HL-60 (cell line): ENCODE measurements around the gene HPCAL1.

ENCODE experiments used
- DNase-seq, 2 experiments: peaks; one replicate each; pipeline ENCODE4 v3.0.0-alpha.2; 2010 to 2020; ENCODE audit warnings: low read depth in 1 of 2, low spot score in 1 of 2
- H3K27ac ChIP-seq: fragments of 250-450 bp; sonication (Bioruptor Pico); replicated peaks from 2 replicates; pipeline ENCODE4 v1.5.1; 2020; ENCODE audit warnings: mild to moderate bottlenecking, moderate library complexity
- H3K27me3 ChIP-seq: fragments of 250-450 bp; sonication (Bioruptor Pico); 2 replicates; pipeline ENCODE4 v1.5.1; 2021; ENCODE audit warnings: mild to moderate bottlenecking, moderate library complexity; ENCODE audit not compliant: insufficient read depth, poor library complexity, severe bottlenecking
- H3K4me3 ChIP-seq: replicated peaks from 2 replicates; pipeline ENCODE4 v1.5.1; 2011; ENCODE audit warnings: mild to moderate bottlenecking, control low read depth, low read length; ENCODE audit not compliant: insufficient read depth
- GABPA ChIP-seq: IDR thresholded peaks from 2 replicates; pipeline ENCODE4 v1.6.1; 2012; ENCODE audit warnings: low read depth
- POLR2AphosphoS5 ChIP-seq: IDR thresholded peaks from 2 replicates; pipeline ENCODE4 v1.6.1; 2012; ENCODE audit warnings: low read depth
- SPI1 ChIP-seq: IDR thresholded peaks from 2 replicates; pipeline ENCODE4 v1.6.1; 2012; ENCODE audit warnings: low read depth, mild to moderate bottlenecking, borderline replicate concordance
- TF ChIP-seq, protein P1 (sequence below): IDR thresholded peaks from 2 replicates; pipeline ENCODE4 v1.6.1; 2012; ENCODE audit warnings: low read depth; ENCODE audit not compliant: insufficient replicate concordance
- TF ChIP-seq, protein P2 (sequence below): IDR thresholded peaks from one replicate; pipeline ENCODE4 v1.5.1; 2011; ENCODE audit warnings: low read length, control low read depth, inconsistent platforms; ENCODE audit not compliant: insufficient read depth

HPCAL1 gene

DNA sequence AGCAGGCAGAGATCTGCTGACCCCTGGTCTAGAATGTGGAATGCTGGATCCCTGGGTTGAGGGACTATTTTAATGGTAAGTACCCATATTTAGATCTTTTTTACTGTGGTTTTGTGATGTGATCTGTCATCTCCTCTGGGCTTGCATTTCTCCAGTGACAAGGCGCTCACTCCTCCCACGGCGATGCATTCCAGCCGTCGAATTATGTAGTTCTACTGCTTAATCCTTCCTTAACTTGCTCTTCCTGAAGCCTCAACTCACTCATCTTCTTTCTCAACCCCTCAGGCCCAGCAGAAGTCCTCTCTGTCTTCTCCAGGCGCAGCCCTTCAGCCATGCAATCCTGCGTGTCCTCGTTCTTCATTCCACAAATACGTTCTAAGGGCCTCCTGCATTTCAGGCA, 51.2 kb downstream of the HPCAL1 start:
- H3K4me3 ChIP-seq, result no peak overlapping the region
- TF ChIP-seq, protein P1, sequence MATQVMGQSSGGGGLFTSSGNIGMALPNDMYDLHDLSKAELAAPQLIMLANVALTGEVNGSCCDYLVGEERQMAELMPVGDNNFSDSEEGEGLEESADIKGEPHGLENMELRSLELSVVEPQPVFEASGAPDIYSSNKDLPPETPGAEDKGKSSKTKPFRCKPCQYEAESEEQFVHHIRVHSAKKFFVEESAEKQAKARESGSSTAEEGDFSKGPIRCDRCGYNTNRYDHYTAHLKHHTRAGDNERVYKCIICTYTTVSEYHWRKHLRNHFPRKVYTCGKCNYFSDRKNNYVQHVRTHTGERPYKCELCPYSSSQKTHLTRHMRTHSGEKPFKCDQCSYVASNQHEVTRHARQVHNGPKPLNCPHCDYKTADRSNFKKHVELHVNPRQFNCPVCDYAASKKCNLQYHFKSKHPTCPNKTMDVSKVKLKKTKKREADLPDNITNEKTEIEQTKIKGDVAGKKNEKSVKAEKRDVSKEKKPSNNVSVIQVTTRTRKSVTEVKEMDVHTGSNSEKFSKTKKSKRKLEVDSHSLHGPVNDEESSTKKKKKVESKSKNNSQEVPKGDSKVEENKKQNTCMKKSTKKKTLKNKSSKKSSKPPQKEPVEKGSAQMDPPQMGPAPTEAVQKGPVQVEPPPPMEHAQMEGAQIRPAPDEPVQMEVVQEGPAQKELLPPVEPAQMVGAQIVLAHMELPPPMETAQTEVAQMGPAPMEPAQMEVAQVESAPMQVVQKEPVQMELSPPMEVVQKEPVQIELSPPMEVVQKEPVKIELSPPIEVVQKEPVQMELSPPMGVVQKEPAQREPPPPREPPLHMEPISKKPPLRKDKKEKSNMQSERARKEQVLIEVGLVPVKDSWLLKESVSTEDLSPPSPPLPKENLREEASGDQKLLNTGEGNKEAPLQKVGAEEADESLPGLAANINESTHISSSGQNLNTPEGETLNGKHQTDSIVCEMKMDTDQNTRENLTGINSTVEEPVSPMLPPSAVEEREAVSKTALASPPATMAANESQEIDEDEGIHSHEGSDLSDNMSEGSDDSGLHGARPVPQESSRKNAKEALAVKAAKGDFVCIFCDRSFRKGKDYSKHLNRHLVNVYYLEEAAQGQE, result no peak
- TF ChIP-seq GABPA (no peak), POLR2AphosphoS5 (no peak), SPI1 (no peak)
- TF ChIP-seq, protein P2, sequence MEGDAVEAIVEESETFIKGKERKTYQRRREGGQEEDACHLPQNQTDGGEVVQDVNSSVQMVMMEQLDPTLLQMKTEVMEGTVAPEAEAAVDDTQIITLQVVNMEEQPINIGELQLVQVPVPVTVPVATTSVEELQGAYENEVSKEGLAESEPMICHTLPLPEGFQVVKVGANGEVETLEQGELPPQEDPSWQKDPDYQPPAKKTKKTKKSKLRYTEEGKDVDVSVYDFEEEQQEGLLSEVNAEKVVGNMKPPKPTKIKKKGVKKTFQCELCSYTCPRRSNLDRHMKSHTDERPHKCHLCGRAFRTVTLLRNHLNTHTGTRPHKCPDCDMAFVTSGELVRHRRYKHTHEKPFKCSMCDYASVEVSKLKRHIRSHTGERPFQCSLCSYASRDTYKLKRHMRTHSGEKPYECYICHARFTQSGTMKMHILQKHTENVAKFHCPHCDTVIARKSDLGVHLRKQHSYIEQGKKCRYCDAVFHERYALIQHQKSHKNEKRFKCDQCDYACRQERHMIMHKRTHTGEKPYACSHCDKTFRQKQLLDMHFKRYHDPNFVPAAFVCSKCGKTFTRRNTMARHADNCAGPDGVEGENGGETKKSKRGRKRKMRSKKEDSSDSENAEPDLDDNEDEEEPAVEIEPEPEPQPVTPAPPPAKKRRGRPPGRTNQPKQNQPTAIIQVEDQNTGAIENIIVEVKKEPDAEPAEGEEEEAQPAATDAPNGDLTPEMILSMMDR, result no peak
- no peak overlapping the region for H3K27ac ChIP-seq
- H3K27me3 ChIP-seq, result no peaks in the 10 kb centered on the region
- DNase-seq, result no peak

DNA sequence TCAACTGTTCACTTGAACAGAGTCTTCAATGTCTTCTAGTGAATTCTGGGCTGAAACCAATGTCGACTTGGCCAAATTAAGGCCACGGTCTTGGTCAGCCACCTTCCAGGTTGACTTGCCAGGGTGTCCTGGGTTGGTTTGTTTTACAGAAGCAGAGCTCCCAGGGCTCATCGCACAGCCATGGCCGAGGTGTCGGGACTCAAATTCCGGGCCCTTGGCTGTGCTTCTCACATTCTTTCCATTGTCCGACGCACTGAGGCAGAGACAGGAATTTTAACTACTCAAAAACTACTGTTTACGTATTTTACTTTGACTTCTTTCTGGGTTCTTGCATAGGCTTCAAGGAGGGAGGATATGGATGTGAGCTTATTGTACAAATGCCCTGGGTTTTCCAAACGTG, 51.7 kb downstream of the HPCAL1 start:
- Histone ChIP-seq H3K4me3 (no peak overlapping the region), H3K27ac (no peak overlapping the region), H3K27me3 (no peaks in the 10 kb centered on the region)
- DNase-seq, result no peak
- TF ChIP-seq, protein P2, result no peak
- TF ChIP-seq, protein P1, result no peak
- no peak for TF ChIP-seq SPI1
- TF ChIP-seq GABPA, result no peak

DNA sequence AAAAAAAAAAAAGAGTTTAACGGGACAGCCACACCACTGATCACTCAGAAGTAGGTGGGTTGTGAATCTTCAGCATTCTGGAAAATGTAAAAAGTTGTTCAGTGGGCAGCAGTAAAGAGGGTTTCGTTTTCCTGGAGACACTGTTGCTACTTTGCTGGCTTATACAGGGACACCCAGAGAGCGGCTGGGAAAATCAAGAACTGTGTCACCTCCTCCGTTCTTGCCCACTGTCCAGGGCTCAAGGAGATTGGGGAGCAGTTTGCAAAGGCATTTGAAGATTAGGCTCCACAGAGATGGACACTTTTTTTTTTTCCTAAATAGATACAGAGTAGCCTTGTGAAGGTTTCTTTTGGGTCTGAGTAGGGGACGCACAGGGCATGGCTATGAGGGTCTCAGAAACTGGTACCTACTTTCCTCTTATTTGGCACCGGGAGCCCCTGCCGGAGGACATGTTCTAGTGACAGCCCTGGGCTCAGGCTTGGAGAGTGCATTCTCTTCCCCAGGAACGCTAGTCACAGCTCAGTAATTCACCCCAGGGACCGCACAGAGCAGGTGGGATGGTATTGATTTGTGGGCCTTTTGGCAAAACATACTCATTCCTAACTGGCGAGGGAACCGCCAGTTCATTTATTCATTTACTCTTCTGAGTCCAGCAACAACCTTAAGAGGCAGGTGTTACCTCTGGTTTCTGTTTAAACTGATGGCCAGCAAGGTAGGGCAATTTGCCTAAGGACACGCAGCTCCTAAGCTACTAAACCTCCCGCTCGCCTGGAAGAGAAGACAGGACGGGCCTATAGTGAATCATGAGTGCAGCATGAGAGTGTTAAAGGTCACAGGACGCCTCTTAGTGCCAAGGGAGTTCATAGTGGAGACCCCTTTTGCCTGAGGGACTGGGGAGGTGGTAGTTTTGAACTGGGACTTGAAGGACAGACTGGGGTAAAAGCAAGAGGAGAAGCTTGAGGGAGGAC, 53.1 kb downstream of the HPCAL1 start:
- Histone ChIP-seq H3K4me3 (no peak overlapping the region), H3K27ac (no peak overlapping the region), H3K27me3 (no peaks in the 10 kb centered on the region)
- TF ChIP-seq, protein P1, result no peak
- TF ChIP-seq, protein P2, result no peak
- no peak for TF ChIP-seq GABPA
- DNase-seq, result no peak
